ENCODE data around the gene DAPP1.

DNA sequence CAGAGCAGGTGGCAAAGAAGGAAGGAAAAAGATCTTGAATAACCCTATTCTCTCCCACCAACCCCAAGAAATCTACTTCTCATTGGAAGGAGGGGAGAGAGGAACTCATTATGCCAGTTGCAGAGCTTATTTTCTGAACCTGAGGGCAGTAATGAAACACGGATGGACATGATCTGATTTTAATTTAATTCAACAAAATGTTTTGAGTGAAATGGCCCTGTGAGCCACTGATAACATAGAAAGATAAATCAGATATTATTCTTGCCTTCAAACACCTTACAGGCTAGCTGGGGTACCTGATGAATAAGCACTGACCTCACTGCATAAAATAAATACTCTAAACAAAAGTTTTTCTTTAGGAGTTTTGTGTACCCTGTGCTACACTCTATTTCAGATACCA is 30.3 kb downstream of the DAPP1 start:
- no peak for TF ChIP-seq CTCF (IDR thresholded peaks at IDR 0.05 in 8 of 11, conservative IDR thresholded peaks at IDR 0.05 in 3 of 11)
- TF ChIP-seq POLR2A (IDR thresholded peaks at IDR 0.05): no peak
